COLO829 (cell line): ENCODE measurements around the gene DPM3.

Experiments used
- DNase-seq: peaks from one replicate; pipeline ENCODE4 v3.0.0; 2012; ENCODE audit warnings: low spot score

The DPM3 gene

GRCh38 chr1:155093911-155094621 is 46.3 kb downstream of the DPM3 start:
- DNase-seq = no peak

GRCh38 chr1:155092641-155093040 is 47.7 kb downstream of the DPM3 start:
- no peak for DNase-seq

GRCh38 chr1:155092131-155092530 is 48.2 kb downstream of the DPM3 start:
- no peak for DNase-seq

DNA sequence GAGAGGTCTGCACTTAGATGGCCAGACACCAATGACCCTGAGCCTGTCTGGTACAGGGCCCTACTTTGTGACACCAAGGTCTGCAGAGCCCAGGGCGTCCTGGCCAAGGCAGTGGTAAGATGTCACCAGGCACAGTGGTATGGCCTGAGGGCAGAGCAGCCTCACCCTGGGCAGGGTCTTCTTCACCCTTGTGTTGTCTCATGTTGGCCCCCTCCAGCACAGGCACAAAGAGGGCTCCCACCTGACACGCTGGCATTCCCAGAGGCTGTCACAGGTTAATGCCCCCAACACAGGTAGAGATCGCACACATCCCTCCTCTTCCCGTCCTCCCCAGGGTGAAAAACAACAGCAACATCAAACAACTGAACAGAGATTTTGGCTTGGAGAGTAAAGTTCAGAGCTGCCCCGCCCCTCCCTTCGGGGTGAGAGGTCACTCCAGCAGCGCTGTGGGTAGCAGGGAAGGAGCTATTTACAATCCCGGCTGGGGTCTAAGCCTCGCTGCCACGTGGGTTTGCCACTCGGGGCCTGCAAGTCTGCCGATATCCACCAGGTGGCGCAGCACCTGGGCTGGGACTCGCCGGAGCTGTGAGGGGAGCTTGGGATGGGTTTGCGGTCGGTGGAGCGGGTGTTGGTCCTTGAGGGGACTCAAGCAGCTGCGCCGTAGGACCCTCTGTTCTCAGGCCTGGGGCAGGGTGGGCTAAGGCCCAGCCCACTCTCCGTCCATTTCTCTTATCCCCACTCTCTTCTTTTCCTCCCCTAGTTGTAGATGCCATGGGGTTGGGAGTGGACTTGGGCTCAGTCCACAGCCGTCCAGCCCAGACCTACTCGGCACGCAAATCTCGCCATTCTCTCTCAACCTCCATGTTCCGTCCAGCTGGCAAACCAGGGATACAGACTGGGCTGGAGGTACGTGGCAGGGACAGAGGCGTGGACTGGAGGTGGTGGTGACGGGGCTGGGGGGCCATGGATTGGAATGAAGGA is 49.0 kb downstream of the DPM3 start:
- peak; percentile 71 for DNase-seq
